ENCODE results near the gene GPSM1. TPM values are rescaled to one million over a fixed set of nuclear protein-coding genes. Genes with fewer than 3 reads are reported as not detected.

GPSM1 gene
- total and polyA plus RNA-seq, 2 experiments from 2014 or later = 58.5 to 116 TPM

DNA sequence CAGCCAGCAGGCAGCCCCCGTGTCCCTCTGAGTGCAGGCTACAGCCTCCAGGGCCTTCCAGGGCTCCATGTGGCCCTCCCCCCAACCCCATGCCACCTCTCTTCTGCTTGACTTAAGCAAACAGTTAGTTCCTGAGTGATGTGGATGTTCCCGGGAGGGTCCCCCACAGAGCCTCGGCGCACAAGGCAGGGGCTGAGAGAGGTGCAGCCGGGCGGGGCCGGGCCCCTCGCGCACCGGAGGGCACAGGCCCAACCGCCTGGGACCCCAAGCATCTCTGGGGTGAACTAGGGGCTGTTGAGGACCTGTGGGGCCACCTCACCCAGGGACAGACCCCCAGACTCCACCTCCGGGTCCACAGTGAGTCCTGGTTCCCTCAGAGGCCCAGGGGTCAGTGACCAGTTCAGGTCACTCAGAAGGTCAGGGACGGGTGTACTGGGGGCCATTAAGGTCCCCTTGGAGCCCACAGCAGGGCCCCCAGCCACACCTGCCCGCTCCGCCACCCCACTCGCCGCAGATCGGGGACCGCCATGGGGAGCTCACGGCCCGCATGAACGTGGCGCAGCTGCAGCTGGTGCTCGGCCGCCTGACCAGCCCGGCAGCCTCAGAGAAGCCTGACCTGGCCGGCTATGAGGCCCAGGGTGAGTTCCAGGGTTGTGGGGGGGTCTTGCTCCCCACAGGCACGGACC lies 13.2 kb downstream of the GPSM1 start:
- no peak overlapping the region for H3K27ac ChIP-seq
- peaks cover 6% of the 10 kb centered on the region for H3K36me3 ChIP-seq
- no peak for DNase-seq (ENCODE audit: low read depth in 1 of 2, low spot score in 1 of 2)
- peaks cover 9% of the 10 kb centered on the region for H3K4me1 ChIP-seq (ENCODE audit: low read depth)
- no peaks in the 10 kb centered on the region for H3K9me3 ChIP-seq (ENCODE audit: low read depth)
- H3K27me3 ChIP-seq = no peaks in the 10 kb centered on the region
- TF ChIP-seq, protein P1, sequence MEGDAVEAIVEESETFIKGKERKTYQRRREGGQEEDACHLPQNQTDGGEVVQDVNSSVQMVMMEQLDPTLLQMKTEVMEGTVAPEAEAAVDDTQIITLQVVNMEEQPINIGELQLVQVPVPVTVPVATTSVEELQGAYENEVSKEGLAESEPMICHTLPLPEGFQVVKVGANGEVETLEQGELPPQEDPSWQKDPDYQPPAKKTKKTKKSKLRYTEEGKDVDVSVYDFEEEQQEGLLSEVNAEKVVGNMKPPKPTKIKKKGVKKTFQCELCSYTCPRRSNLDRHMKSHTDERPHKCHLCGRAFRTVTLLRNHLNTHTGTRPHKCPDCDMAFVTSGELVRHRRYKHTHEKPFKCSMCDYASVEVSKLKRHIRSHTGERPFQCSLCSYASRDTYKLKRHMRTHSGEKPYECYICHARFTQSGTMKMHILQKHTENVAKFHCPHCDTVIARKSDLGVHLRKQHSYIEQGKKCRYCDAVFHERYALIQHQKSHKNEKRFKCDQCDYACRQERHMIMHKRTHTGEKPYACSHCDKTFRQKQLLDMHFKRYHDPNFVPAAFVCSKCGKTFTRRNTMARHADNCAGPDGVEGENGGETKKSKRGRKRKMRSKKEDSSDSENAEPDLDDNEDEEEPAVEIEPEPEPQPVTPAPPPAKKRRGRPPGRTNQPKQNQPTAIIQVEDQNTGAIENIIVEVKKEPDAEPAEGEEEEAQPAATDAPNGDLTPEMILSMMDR (IDR thresholded peaks at IDR 0.05; ENCODE audit: low read depth, low read length) = no peak
- H3K4me3 ChIP-seq = no peak overlapping the region

DNA sequence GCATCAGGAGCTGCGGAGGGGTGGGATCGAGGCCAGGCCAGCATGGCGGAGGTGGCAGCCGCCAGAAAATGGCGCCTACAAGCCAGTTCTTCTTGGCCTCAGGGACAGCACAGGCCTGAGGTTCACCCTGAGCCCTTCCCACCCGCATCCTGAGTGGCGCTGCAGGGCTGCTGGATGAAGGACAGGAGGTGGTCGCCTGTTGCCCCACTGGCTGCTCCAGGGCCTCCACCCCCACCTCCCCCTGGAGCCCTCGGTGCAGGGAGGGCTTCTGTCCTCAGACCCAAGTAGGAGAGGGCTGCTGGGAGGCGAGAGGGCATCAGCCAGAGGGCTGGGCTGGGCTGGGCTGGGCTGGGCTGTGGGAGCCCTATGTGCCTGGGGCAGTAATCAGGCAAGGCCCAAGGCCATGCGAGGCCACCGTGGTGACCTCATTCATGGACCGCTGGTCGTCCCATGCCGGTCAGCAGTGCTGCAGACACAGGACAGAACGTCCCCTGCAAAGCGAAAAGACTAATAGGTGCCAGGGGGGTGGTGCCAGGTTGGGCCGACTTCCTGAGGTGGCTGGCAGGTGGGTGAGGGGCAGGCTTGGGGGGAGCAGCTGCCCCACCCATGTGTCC lies 13.8 kb downstream of the GPSM1 start:
- TF ChIP-seq, protein P1 (IDR thresholded peaks at IDR 0.05; ENCODE audit: low read depth, low read length) = no peak
- H3K27me3 ChIP-seq = no peaks in the 10 kb centered on the region
- H3K9me3 ChIP-seq (ENCODE audit: low read depth) = no peaks in the 10 kb centered on the region
- peaks cover 12% of the 10 kb centered on the region for H3K4me1 ChIP-seq (ENCODE audit: low read depth)
- peaks cover 6% of the 10 kb centered on the region for H3K36me3 ChIP-seq
- no peak for DNase-seq (ENCODE audit: low read depth in 1 of 2, low spot score in 1 of 2)
- H3K27ac ChIP-seq = no peak overlapping the region
- no peak overlapping the region for H3K4me3 ChIP-seq

DNA sequence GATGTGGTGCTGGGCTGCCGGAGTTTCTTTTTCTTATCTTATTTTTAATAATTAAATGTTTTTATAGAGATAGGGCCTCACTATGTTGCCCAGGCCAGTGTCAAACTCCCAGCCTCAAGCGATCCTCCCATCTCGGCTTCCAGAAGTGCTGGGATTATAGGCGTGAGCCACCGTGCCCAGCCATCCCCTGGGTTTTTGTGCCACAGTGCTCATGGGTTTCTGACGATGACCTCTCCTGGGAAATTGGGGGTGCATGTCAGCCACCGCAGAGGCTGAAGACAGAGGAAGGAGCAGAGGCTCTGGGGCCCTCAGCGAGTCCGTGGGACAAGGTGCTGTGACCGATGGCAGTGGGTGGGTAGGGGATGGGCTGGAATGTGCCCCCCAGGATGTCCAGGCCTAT lies 14.4 kb downstream of the GPSM1 start:
- Histone ChIP-seq H3K4me1 (ENCODE audit: low read depth) (peaks cover 17% of the 10 kb centered on the region), H3K4me3 (no peak overlapping the region), H3K27ac (no peak overlapping the region), H3K9me3 (ENCODE audit: low read depth) (no peaks in the 10 kb centered on the region), H3K36me3 (peaks cover 6% of the 10 kb centered on the region), H3K27me3 (no peaks in the 10 kb centered on the region)
- TF ChIP-seq, protein P1 (IDR thresholded peaks at IDR 0.05; ENCODE audit: low read depth, low read length) = no peak
- no peak for DNase-seq (ENCODE audit: low read depth in 1 of 2, low spot score in 1 of 2)

DNA sequence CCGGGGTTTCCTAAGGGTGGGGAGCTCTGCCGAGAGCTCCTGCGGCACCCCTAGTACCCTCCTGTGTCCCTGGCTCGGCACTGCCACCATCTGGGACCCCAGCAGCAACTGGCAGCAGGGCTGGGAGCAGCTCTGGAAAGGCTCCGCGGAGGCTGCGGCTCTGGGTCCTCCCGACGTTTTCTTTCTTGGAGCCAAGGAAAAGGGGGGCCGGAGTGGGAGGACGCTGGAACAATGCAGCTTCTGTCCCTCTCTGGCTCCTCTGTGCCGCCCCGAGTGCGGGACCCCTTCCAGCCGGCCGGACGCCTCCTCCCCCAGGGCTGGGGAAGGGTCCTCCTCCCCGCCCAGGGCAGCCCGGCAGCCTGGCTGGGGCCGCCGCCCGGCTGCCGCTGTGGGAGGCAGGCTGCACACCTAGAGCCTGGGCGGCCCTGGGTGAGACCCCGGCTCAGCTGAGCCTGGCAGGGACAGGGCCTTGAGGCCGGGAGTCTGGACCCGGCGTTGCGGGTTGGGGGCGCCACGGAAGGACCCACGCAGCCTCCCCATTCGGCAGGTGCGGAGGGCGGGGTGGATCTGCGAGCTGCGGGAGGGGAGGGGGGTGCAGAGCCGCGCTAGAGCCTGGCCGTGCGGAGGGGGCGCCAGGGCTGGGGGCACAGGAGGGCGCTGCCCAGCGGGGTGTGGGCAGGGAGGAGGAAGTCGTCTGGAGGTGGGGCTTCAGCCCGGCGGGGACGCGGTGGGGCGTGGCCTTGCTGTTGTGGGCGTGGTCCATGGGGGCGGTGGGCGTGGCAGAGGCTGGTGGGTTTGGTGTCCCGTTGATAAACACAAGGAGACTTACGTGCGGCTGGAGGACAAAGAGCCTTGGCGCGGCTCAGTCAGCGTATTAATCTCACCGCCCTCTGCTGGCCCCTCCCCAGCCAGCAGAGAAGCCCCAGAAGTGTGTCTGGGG lies 15.1 kb downstream of the GPSM1 start:
- Histone ChIP-seq H3K27ac (peak overlapping the region; percentile 80), H3K36me3 (peaks cover 6% of the 10 kb centered on the region), H3K9me3 (ENCODE audit: low read depth) (no peaks in the 10 kb centered on the region), H3K27me3 (no peaks in the 10 kb centered on the region), H3K4me3 (peak overlapping the region; percentile 21), H3K4me1 (ENCODE audit: low read depth) (peaks cover 17% of the 10 kb centered on the region)
- TF ChIP-seq, protein P1 (IDR thresholded peaks at IDR 0.05; ENCODE audit: low read depth, low read length) = no peak
- peak; percentile 80 to 92 for DNase-seq (ENCODE audit: low read depth in 1 of 2, low spot score in 1 of 2)

DNA sequence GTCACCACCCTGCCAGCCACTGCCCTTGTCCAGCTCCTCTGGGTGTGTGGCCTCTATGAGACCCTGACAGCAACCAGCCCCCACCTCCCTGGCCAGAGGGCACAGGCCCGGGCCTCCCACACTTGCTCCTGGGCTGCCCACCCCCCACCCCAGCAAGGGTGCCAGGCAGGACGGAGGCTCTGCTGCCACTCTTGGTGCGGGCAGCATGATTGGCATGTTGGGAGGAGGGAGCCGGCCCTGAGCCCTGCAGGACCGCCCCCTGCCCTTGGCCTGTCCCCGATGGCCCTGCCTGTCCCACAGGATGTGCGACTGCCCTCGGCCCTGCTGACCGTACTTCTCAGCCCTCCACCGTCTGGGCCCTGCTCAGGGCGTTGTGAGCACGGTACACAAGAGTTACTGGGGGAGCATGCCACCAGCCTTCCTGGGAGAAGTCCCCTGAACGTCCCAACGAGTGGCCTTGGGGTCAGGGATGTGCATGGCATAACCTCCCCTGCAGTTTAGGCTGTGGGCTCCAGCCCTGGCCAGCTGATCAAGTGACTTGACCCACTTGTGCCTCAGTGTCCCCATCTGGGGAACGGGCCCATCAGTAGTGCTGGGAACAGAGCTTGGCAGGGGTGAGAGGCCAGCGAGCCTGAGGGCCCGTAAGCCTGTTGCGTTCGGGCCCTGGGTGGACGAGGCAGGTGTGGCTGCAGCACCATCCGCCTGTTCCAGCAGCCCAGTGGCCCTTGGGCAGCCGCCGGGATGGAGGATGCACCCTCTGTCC lies 16.0 kb downstream of the GPSM1 start:
- H3K4me1 ChIP-seq (ENCODE audit: low read depth) = peaks cover 17% of the 10 kb centered on the region
- H3K27me3 ChIP-seq = no peaks in the 10 kb centered on the region
- H3K36me3 ChIP-seq = no peaks in the 10 kb centered on the region
- H3K9me3 ChIP-seq (ENCODE audit: low read depth) = no peaks in the 10 kb centered on the region
- peak in 1 of 2 donors; percentile 50 for DNase-seq (ENCODE audit: low read depth in 1 of 2, low spot score in 1 of 2)
- TF ChIP-seq, protein P1 (IDR thresholded peaks at IDR 0.05; ENCODE audit: low read depth, low read length) = no peak
- H3K27ac ChIP-seq = peak overlapping the region; percentile 80
- H3K4me3 ChIP-seq = no peak overlapping the region
